GM21447 (cell line): ENCODE data around the gene HSPA12A.

Experiments
- ATAC-seq: cut with Tn5 transposase; IDR thresholded peaks from one replicate; pipeline ENCODE4 v1.9.1; 2021; ENCODE audit not compliant: unreplicated experiment

The HSPA12A gene

GRCh38 chr10:116633216-116633600 is 109.2 kb downstream of the HSPA12A start:
- no peak for ATAC-seq

GRCh38 chr10:116632596-116633215 is 109.7 kb downstream of the HSPA12A start:
- ATAC-seq, result no peak

- ATAC-seq, result no peak
Observed at GRCh38 chr10:116631871-116632295, 110.5 kb downstream of the HSPA12A start.

GRCh38 chr10:116630020-116630419 is 112.3 kb downstream of the HSPA12A start:
- ATAC-seq, result no peak

GRCh38 chr10:116629340-116629739 is 113.0 kb downstream of the HSPA12A start:
- ATAC-seq, result no peak

- ATAC-seq, result no peak
Observed at GRCh38 chr10:116627386-116627933, 114.9 kb downstream of the HSPA12A start.

- no peak for ATAC-seq
Observed at GRCh38 chr10:116626815-116627214, 115.6 kb downstream of the HSPA12A start.

- ATAC-seq, result no peak
Observed at GRCh38 chr10:116625845-116626244, 116.5 kb downstream of the HSPA12A start.

- ATAC-seq, result no peak
Observed at GRCh38 chr10:116621934-116622655, 120.3 kb downstream of the HSPA12A start.

- no peak for ATAC-seq
Observed at GRCh38 chr10:116621476-116621875, 120.9 kb downstream of the HSPA12A start.
